Caki2 (cell line): ENCODE measurements around the gene PML. TPM values are rescaled to one million over a fixed set of nuclear protein-coding genes. Genes with fewer than 3 reads are reported as not detected.
"Not testable (repeated sequence)": the region's sequence is repeated elsewhere in the genome, so short reads cannot be mapped to it uniquely, and the experiment has no call there.

Source experiments
- DNase-seq: peaks from one replicate; pipeline ENCODE4 v3.0.0-alpha.2; 2015; ENCODE audit warnings: low read depth
- in situ Hi-C: cut with HindIII; loops from 2 replicates; pipeline ENCODE4 v1.10.0; 2016; ENCODE audit warnings: low sequenced_read_pairs, low pct_unique_long_range_greater_than_20kb, mixed read lengths
- total RNA-seq: library from RNA; depleted of rRNA; stranded (reverse); fragments of >200 nt; shearing (Covaris generic); gene quantifications from 2 replicates; pipeline ENCODE4 v1.2.3, GENCODE V29; 2014; ENCODE audit warnings: low replicate concordance

Gene PML
- total RNA-seq, 1 experiment from 2014 or later = 20.6 TPM

DNA sequence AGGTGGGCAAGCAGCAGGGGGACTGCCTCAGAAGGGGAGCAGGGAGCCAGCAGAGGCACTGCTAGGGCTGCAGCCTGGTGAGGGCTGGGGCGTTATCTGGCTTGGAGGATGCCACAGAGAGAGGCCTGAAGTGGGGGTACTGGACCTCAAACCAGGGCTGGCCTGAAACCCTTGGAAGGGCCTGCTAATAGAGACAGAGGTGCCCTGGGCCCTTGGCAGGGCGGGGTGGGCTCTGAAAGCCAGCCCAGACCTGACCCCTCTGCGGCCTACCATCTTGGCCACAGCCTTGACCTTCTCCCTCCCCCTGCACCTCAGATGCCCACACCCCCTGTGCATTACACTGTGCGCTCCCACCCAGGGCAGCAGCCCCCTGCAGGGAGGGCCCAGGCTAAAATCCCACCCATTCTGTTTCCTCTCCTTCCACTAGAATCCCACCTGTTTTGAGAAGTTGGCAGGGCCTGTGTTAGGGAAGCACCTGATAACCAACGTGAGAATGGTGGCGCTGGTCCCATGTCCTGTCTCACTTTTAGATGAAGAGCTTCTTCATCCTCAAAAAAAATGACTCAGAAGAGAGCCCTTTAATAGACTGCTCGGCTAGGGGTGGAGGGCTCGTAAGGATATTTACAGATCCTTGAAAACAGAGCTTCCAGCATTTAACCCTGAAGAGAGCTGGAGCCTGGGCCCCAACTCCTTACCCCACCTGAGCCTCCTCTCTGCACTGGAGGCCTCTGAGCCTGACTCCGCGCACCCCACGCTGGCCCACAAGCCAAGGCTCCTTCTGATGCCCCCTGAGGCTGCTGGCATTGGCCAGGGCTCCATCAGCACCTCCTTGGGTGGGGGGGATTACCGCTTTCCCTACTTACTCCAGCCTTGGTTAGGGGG lies 38.4 kb upstream of the PML start:
- no peak for DNase-seq
- in situ Hi-C loops = no loop called here

DNA sequence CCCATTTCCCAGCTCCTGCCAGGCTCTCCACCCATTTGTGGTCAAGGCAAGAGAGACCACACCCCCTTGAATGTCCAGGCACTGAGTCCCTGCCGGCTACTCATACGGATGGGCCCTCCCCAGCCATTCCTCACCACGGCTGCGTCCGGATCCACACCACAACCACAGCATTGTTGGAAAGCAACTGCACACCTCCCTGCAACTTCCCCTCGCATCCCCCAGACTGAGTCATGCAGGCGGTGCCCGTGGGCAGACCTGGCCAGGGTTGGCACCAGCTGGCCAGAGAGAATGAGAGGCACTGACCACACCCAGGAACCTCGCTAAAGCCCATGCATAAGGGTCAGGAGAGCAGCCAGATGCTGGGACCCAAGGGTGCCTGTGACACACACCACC lies 37.8 kb upstream of the PML start:
- DNase-seq = peak; percentile 86
- in situ Hi-C loops = no loop called here

DNA sequence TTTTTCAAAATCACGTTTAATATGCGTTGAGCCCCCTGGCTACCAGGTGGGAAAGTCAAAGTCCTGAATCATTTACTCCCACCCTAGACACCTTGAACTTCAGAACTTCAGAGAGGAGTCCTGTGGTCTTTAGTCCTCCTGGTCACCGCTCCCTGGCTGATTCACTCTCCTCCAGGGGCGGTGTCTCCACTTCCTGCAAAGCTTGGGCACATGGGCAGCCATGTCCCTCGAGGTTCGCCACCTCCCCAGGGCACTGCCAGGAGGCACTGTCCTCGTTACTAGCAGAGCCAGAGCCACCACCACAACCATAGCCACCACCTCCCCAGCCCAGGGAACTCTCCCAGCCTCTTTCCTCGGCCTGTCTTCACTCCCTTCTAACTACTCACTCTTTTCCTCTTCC lies 37.2 kb upstream of the PML start:
- no peak for DNase-seq

GRCh38 chr15:73957785-73958184 lies 36.7 kb upstream of the PML start:
- DNase-seq = no peak
- in situ Hi-C loops = no loop called here

More for the DNA sequence above, 37.2 kb upstream of the PML start:
- in situ Hi-C loops = no loop called here

DNA sequence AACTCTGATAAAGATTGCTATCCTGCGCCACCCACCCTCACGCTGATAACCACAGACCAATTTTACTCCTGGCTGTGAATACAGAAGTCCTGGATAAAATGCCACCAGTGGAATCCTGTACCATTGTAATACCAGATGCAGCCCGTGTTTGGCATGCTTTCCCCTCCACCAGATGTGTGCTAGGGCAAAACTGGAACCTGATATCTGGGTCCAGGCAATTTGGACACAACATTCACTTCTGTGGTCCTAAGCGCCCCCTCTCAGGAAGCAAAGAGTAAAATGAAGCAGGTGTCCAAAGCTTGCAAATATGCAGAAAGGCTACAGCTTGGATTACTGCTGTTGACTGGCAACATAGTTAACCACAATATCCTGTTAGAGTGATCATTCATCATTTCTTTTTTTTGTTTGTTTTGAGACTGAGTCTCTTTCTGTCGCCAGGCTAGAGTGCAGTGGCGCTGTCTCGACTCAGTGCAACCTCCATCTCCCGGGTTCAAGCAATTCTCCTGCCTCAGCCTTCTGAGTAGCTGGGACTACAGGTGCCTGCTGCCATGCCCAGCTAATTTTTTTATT lies 35.4 kb upstream of the PML start:
- in situ Hi-C loops = no loop called here
- no peak for DNase-seq

DNA sequence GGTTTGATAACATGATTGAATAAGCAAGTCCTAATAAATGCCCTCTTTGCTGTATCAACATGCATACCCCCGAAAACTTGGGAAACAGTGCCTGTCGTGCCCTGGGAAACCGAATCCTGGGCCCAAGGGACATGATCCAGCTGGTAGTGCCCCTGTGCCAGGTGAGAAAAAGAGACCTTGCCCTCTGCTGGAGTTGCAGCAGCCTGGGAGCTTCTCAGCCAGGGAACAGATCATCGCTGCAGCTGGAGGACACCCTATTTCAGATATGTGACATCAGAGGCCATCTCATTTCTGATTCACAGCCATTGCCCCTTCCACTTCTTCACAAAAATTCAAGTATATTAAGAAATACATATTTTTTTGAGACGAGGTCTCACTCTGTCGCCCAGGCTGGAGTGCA lies 34.7 kb upstream of the PML start:
- no peak for DNase-seq
- in situ Hi-C loops = no loop called here

DNA sequence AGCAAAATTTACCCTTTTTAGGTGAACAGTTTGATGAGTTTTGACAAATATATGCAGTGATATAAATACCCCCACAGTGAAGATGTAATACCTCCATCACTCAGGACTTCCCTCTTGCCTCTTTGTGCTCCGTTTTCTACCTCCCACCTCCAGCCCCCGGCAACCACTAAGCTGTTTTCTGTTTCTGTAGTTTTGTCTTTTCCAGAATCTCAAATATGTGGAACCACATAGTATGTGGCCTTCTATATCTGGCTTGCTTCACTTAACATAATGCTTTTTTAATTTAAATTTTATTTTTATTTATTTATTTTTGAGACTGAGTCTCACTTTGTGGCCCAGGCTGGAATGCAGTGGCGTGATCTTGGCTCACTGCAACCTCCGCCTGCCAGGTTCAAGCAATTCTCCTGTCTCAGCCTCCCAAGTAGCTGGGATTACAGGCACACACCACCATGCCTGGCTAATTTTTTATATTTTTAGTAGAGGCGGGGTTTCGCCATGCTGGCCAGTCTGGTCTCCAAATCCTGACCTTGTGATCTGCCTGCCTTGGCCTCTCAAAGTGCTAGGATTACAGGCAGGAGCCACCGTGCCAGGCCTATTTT lies 33.9 kb upstream of the PML start:
- in situ Hi-C loops, DNase-seq: not testable (repeated sequence)

DNA sequence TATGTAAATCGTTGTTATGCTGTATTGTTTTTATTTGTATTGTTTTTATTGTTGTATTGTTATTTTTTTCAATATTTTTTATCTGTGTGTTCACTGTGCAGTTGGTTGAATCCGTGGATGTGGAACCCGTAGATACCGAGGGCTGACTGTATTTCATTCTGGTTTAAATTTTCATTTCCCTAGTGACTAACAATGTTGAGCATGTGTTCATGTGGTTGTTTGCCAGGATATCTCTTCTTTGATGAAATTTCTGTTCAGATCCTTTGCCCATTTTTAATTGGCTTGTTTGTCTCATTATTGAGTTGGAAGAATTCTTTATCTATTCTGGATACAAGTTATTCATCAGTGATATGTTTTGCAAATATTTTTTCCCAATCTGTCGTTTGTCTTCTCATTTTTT lies 32.1 kb upstream of the PML start:
- in situ Hi-C loops = no loop called here

DNA sequence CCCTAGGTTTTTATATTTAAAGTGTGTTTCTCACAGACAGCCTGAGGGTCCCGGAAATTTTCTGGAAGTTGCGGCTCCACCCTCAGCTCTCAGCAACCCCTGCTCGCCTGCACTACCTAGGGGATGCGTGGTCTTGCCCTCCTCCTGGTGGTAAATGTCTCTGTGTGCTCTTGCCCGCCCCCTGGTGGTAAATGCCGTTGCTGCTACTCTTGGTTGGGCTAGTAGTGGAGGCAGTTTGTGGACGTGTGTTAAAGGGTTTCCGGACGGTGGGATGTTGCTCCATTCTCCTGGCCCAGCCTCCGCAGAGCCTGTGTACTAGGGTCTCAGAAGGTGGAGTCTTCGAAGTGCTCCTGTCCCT lies 29.8 kb upstream of the PML start:
- in situ Hi-C loops = no loop called here
- DNase-seq = peak; percentile 53

More for the DNA sequence above, 32.1 kb upstream of the PML start:
- no peak for DNase-seq

DNA sequence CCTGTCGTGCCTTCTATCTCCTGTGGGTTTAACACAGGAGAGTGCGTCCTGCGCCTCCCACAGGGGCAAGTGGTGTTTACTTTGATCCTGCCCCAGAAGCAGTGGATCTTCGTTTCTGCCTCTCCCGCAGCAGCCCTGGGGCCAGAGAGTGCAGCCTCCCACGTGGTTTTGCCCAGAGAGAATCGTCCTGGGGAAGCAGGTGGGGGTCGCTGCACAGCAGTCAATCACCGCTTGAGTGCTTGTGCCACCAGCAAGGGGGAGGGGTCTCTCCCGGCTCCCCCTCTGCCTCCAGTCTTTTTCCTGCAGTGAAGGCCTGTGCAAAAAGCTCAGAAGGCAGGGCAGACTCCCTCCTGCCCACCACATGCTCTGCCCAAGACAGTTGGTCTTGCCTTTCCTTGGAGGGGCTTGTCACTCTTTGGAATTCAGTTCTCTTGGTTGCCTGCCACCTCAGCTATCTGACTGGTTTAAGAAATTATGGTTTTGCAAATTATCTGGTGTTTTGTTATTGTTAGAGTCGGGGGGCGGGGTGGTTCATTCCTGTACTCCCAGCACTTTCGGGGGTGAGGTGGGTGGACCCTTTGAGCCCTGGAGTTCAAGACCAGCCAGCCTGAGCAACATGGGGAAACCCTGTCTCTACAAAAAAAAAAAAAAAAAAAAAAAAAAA lies 29.3 kb upstream of the PML start:
- no peak for DNase-seq
- in situ Hi-C loops = no loop called here

DNA sequence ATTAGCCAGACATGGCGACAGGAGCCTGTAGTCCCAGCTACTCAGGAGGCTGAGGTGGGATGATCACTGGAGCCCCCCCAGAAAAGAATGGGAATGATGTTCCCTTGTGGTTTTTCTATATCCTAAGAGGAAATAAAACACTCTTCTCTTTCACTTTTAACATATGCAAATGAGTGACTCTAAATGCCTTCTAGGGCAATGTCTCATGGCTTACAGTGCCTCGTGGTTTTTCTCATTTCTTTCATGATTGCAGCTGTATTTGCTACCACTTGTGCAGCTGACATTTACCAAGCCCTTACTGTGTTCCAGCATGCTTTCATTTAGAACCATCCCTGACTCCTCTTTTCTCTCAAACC lies 28.8 kb upstream of the PML start:
- DNase-seq = no peak
- in situ Hi-C loops = no loop called here

GRCh38 chr15:73968461-73968860 lies 26.1 kb upstream of the PML start:
- no peak for DNase-seq
- in situ Hi-C loops = no loop called here

- in situ Hi-C loops = no loop called here
- no peak for DNase-seq
Observed at GRCh38 chr15:73969151-73969759, 25.3 kb upstream of the PML start.

DNA sequence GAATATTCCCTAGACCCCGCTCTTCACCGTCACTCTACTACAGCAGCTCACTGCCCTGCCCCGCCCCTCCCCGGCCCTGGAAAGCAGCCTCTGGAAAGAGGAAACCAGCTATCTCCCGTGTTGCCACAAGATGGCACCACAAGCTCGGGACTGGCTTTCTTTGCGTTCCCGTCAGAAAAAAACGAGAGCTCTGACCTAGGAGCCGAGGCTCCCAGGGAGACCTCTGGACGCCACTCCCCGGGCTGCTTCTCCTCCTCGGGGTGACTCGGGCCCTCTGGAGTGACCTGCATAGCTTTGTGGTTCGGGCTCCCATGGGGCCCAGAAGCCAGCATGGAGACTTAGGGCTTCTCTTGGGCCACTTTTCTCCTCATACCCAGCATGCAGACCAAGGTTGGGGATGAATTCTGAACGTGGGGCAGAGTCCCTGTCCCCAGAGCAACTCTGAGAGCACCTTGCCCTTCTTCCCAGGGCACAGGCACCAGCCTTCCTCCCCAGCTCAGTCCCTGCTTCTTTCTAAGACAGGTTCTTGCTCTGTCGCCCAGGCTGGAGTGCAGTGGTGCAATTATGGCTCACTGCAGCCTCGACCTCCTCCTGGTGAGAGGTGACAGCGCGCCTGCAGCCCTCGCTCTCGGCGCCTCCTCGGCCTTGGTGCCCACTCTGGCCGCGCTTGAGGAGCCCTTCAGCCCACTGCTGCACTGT lies 21.4 kb upstream of the PML start:
- in situ Hi-C loops = no loop called here
- DNase-seq = peak; percentile 79

DNA sequence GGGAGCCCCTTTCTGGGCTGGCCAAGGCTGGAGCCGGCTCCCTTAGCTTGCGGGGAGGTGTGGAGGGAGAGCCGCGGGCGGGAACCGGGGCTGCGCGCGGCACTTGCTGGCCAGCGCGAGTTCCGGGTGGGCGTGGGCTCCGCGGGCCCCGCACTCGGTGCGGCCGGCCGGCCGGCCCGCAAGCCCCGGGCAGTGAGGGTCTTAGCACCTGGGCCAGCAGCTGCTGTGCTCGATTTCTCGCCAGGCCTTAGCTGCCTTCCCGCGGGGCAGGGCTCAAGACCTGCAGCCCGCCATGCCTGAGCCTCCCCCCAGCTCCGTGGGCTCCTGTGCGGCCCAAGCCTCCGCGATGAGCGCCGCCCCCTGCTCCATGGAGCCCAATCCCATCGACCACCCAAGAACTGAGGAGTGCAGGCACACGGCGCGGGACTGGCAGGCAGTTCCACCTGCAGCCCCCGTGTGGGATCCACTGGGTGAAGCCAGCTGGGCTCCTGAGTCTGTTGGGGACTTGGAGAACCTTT lies 20.8 kb upstream of the PML start:
- DNase-seq, in situ Hi-C loops: not testable (repeated sequence)

- DNase-seq, in situ Hi-C loops: not testable (repeated sequence)
Observed at GRCh38 chr15:73975440-73976125, 18.9 kb upstream of the PML start.

DNA sequence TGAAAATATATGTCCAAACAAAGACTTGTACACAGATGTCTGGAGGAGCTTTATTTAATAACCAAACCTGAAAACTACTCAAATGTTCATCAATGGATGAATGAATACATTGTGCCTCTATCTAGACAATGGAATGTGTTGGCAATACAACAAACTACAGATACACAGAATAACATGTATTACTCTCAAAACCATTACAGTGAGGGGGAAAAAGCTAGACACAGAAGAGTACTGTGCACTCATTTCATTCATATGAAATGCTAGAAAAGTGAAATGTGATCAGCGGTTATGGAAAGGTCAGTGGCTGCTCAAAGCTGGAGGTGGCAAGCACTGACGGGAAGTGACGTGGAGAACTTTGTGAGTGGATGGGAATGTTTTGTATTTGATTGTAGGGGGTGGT lies 15.6 kb upstream of the PML start:
- in situ Hi-C loops = no loop called here
- no peak for DNase-seq
